HFFc6 (cell line): ENCODE measurements around the gene FBXL20. TPM values are rescaled to one million over a fixed set of nuclear protein-coding genes. Genes with fewer than 3 reads are reported as not detected.

Experiments used
- DNase-seq: peaks from one replicate; pipeline ENCODE4 v3.0.0-alpha.2; 2018
- H3K27ac Mint-ChIP-seq: 2 replicates; pipeline ENCODE4 v1.8.0; 2020; ENCODE audit warnings: mild to moderate bottlenecking, mixed read lengths
- H3K27me3 Mint-ChIP-seq: 2 replicates; pipeline ENCODE4 v1.8.0; 2021; ENCODE audit warnings: mild to moderate bottlenecking, moderate library complexity, mixed read lengths; ENCODE audit not compliant: insufficient read depth
- H3K36me3 Mint-ChIP-seq: 2 replicates; pipeline ENCODE4 v1.8.0; 2021; ENCODE audit warnings: low read depth, mixed read lengths
- H3K4me1 Mint-ChIP-seq: 2 replicates; pipeline ENCODE4 v1.8.0; 2020; ENCODE audit warnings: low read depth, mixed read lengths
- H3K4me3 Mint-ChIP-seq: 2 replicates; pipeline ENCODE4 v1.8.0; 2020; ENCODE audit warnings: mild to moderate bottlenecking, moderate library complexity, mixed read lengths
- H3K9me3 Mint-ChIP-seq: 2 replicates; pipeline ENCODE4 v1.8.0; 2020; ENCODE audit warnings: mild to moderate bottlenecking, mixed read lengths
- total RNA-seq, 6 experiments: library from RNA; stranded (reverse); fragmentation: NEBNext Ultra II Directional; extraction: Animal tissue kit (Norgen Biotek cat#: 25700); gene quantifications; 2 replicates in 1 of 6; 3 replicates in 5 of 6; pipeline ENCODE4 v1.2.3, GENCODE V29; 2021
- TF ChIP-seq, protein P1 (sequence below): fragments of 200-600 bp; sonication (generic); IDR thresholded peaks from 2 replicates; pipeline ENCODE4 v1.5.0; 2021; ENCODE audit warnings: antibody characterized with exemption, mild to moderate bottlenecking

FBXL20 gene
- total RNA-seq, 6 experiments from 2014 or later, result 13.4 to 19.5 (median 15.7) TPM

GRCh38 chr17:39212841-39213480, 188.5 kb downstream of the FBXL20 start:
- no peaks in the 10 kb centered on the region for H3K9me3 Mint-ChIP-seq
- no peaks in the 10 kb centered on the region for H3K36me3 Mint-ChIP-seq
- peaks cover 8% of the 10 kb centered on the region for H3K27me3 Mint-ChIP-seq
- no peak overlapping the region for H3K27ac Mint-ChIP-seq
- no peak overlapping the region for H3K4me3 Mint-ChIP-seq
- no peak for DNase-seq
- H3K4me1 Mint-ChIP-seq, result peaks cover 16% of the 10 kb centered on the region
- TF ChIP-seq, protein P1, sequence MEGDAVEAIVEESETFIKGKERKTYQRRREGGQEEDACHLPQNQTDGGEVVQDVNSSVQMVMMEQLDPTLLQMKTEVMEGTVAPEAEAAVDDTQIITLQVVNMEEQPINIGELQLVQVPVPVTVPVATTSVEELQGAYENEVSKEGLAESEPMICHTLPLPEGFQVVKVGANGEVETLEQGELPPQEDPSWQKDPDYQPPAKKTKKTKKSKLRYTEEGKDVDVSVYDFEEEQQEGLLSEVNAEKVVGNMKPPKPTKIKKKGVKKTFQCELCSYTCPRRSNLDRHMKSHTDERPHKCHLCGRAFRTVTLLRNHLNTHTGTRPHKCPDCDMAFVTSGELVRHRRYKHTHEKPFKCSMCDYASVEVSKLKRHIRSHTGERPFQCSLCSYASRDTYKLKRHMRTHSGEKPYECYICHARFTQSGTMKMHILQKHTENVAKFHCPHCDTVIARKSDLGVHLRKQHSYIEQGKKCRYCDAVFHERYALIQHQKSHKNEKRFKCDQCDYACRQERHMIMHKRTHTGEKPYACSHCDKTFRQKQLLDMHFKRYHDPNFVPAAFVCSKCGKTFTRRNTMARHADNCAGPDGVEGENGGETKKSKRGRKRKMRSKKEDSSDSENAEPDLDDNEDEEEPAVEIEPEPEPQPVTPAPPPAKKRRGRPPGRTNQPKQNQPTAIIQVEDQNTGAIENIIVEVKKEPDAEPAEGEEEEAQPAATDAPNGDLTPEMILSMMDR, result no peak

GRCh38 chr17:39212195-39212810, 189.1 kb downstream of the FBXL20 start:
- Mint-ChIP-seq H3K27ac (no peak overlapping the region), H3K9me3 (no peaks in the 10 kb centered on the region), H3K36me3 (no peaks in the 10 kb centered on the region), H3K27me3 (peaks cover 6% of the 10 kb centered on the region), H3K4me3 (no peak overlapping the region), H3K4me1 (peaks cover 18% of the 10 kb centered on the region)
- TF ChIP-seq, protein P1, result no peak
- DNase-seq, result no peak

- Mint-ChIP-seq H3K4me3 (peak overlapping the region; percentile 75), H3K36me3 (no peaks in the 10 kb centered on the region), H3K27me3 (peaks cover 4% of the 10 kb centered on the region), H3K4me1 (peaks cover 29% of the 10 kb centered on the region), H3K9me3 (no peaks in the 10 kb centered on the region), H3K27ac (peak overlapping the region; percentile 38; the same call in 1 of the 2 replicates)
- DNase-seq, result no peak
- TF ChIP-seq, protein P1, result no peak
These were observed 191.4 kb downstream of the FBXL20 start for GRCh38 chr17:39210093-39210434.

GRCh38 chr17:39209317-39210092, 191.9 kb downstream of the FBXL20 start:
- peaks cover 4% of the 10 kb centered on the region; the same call in 1 of the 2 replicates for H3K27me3 Mint-ChIP-seq
- peaks cover 29% of the 10 kb centered on the region for H3K4me1 Mint-ChIP-seq
- no peaks in the 10 kb centered on the region for H3K9me3 Mint-ChIP-seq
- peak; percentile 49 for DNase-seq
- TF ChIP-seq, protein P1, result no peak
- peak overlapping the region; percentile 68 for H3K27ac Mint-ChIP-seq
- peak overlapping the region; percentile 75 for H3K4me3 Mint-ChIP-seq
- no peaks in the 10 kb centered on the region for H3K36me3 Mint-ChIP-seq

DNA sequence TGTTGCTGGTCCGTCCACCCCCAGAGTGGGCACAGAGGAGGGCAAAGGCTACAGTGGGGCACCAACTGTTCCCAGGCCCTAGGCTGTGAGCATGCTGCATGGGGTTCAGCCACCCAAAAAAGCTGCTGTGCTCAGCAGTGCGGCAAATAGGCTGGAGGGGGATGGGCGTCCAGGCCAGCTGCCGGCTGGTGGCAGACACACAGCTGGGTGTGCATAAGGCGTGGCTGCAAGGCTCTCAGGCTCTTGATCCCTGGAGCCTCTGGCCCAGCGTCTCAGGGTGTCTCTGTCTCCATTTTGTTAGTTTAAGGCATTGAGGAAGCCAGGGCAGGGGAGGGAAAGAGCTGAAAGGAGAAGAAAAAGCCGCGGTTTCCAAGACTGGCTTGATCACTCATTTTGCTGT, 192.5 kb downstream of the FBXL20 start:
- TF ChIP-seq, protein P1, result no peak
- H3K4me3 Mint-ChIP-seq, result peak overlapping the region; percentile 75; the same call in 1 of the 2 replicates

More for the DNA sequence above, 192.5 kb downstream of the FBXL20 start:
- no peak for DNase-seq
- Mint-ChIP-seq H3K27ac (no peak overlapping the region), H3K4me1 (peaks cover 29% of the 10 kb centered on the region), H3K27me3 (peaks cover 4% of the 10 kb centered on the region; the same call in 1 of the 2 replicates), H3K9me3 (no peaks in the 10 kb centered on the region), H3K36me3 (peaks cover 6% of the 10 kb centered on the region; the same call in 1 of the 2 replicates)
